Left ventricle myocardium inferior (tissue), 1 donor: ENCODE results near the gene ANKRD40. TPM values are rescaled to one million over a fixed set of nuclear protein-coding genes. Genes with fewer than 3 reads are reported as not detected.
"Not testable (repeated sequence)": the region's sequence is repeated elsewhere in the genome, so short reads cannot be mapped to it uniquely, and the experiment has no call there.

Source experiments
- DNase-seq: peaks from one replicate; pipeline ENCODE4 v3.0.0-alpha.2; 2020
- H3K27ac ChIP-seq: fragments of 200-600 bp; replicated peaks from 2 replicates; pipeline ENCODE4 v1.8.0; 2021
- H3K27me3 ChIP-seq: fragments of 200-600 bp; 2 replicates; pipeline ENCODE4 v1.8.0; 2021; ENCODE audit warnings: low read depth
- H3K36me3 ChIP-seq: fragments of 200-600 bp; 2 replicates; pipeline ENCODE4 v1.8.0; 2021
- H3K4me1 ChIP-seq: fragments of 200-600 bp; 2 replicates; pipeline ENCODE4 v1.8.0; 2021
- H3K4me3 ChIP-seq: fragments of 200-600 bp; 2 replicates; pipeline ENCODE4 v1.8.0; 2021; ENCODE audit warnings: mild to moderate bottlenecking, moderate library complexity
- H3K9me3 ChIP-seq: fragments of 200-600 bp; replicated peaks from 2 replicates; pipeline ENCODE4 v1.8.0; 2021
- CTCF ChIP-seq: fragments of 200-600 bp; IDR thresholded peaks from 2 replicates; pipeline ENCODE4 v1.8.0; 2021; ENCODE audit warnings: antibody characterized with exemption, mild to moderate bottlenecking, borderline replicate concordance
- intact Hi-C: fragments of 100-400 bp; cut with micrococcal nuclease; formaldehyde crosslinking; loops from one replicate; pipeline ENCODE4 v1.11.0; 2022
- total RNA-seq: library from RNA; stranded (reverse); fragmentation: NEBNext Ultra II Directional; extraction: Animal tissue kit (Norgen Biotek cat#: 25700); gene quantifications from one replicate; pipeline ENCODE4 v1.2.1, GENCODE V29; 2021
- donor health status: DM: no; HTN: yes; CAD: no; lungs with severe emphysema.

The ANKRD40 gene
- total RNA-seq, 1 donor from 2014 or later, result 53.1 TPM

DNA sequence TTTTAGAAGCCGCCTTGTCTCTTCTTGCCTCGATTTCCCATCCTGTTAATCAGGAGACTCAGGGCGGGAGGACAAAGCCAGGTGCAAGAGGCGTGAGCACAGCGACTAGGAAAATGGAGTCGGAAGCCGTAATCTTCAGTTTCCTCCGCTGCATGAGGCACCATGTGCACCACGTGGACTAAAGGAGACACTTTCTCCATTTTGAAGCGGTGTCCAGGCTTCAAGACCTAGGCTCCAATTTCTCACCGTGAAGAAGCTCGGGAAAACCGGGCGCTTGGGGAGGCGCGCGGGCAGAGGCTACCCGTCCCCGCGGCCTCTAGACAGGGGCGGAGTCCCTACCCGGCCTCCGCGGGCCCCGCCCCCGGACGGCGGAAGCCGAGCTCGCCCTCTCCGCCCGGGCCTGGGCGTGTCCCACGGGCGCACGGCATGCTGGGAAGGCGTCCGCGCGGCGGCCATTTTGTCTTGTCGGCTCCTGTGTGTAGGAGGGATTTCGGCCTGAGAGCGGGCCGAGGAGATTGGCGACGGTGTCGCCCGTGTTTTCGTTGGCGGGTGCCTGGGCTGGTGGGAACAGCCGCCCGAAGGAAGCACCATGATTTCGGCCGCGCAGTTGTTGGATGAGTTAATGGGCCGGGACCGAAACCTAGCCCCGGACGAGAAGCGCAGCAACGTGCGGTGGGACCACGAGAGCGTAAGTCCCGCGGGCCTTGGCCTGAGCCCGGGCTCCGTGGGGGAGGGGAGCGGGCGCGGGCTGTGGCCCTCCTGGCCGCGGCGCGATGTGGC lies 11.6 kb upstream of the ANKRD40 start, which contains the start of gene LUC7L3:
Gene LUC7L3, plus strand, starts transcription at position 460 of the 780 bp plus-strand sequence. Its CDS starts 130 bp downstream, at position 590.
- TF ChIP-seq CTCF, result peak; percentile 7
- Histone ChIP-seq H3K27ac (peak within 1 kb of the TSS; percentile 96), H3K27me3 (no peaks in the 10 kb centered on the region), H3K9me3 (no peaks in the 10 kb centered on the region), H3K36me3 (no peaks in the 10 kb centered on the region), H3K4me3 (peak within 1 kb of the TSS; percentile 93), H3K4me1 (peaks cover 55% of the 10 kb centered on the region)
- intact Hi-C loops, result no loop called here
- peak; percentile 94 for DNase-seq

DNA sequence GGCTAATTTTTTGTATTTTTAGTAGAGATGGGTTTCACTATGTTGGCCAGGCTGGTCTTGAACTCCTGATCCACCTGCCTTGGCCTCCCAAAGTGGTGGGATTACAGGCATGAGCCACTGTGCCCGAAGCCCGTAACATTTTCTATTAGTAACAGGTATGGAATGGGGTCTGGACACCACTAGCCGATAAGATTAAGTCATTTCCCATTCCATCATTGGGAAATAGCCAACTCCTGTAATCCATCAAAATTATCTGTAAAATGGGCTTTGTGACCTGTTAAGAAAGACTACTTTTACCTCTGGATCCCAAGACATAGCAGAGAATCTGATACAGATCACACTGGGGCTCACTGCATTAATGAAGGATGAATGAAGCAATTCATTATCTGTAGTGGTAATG lies 7.8 kb upstream of the ANKRD40 start:
- DNase-seq, result no peak
- H3K27me3 ChIP-seq, result no peaks in the 10 kb centered on the region
- peaks cover 16% of the 10 kb centered on the region for H3K4me1 ChIP-seq
- TF ChIP-seq CTCF, result no peak
- intact Hi-C loops, result no loop called here
- H3K9me3 ChIP-seq, result no peaks in the 10 kb centered on the region
- no peak overlapping the region for H3K4me3 ChIP-seq
- no peak overlapping the region for H3K27ac ChIP-seq
- H3K36me3 ChIP-seq, result no peaks in the 10 kb centered on the region

GRCh38 chr17:50712641-50713040 lies 4.9 kb upstream of the ANKRD40 start:
- Histone ChIP-seq H3K27ac (no peak overlapping the region), H3K27me3 (no peaks in the 10 kb centered on the region), H3K9me3 (no peaks in the 10 kb centered on the region), H3K4me1 (peaks cover 24% of the 10 kb centered on the region), H3K36me3 (no peaks in the 10 kb centered on the region), H3K4me3 (no peak overlapping the region)
- DNase-seq, result no peak
- intact Hi-C loops, result no loop called here
- no peak for TF ChIP-seq CTCF

DNA sequence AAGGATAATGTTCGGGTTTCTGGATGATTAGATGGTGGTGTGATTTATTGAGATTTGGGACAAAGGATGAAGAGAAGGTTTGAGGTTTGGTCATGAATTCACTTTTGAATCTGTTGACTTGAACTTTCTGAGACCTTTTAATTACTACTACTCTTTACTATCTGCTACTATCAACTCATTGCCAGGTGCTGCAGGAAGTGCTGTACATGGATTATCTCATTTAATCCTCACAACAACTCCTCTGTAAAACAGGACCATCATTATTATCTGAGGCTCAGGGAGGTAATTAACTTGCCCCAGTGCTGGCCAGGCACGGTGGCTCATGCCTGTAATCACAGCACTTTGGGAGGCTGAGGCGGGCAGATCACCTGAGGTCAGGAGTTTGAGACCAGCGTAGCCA lies 2.9 kb upstream of the ANKRD40 start:
- Histone ChIP-seq H3K4me1 (peaks cover 42% of the 10 kb centered on the region), H3K27ac (no peak overlapping the region), H3K27me3 (no peaks in the 10 kb centered on the region), H3K4me3 (no peak overlapping the region), H3K9me3 (no peaks in the 10 kb centered on the region), H3K36me3 (no peaks in the 10 kb centered on the region)
- DNase-seq, result no peak
- intact Hi-C loops, result no loop called here
- TF ChIP-seq CTCF, result no peak

GRCh38 chr17:50710025-50710424 lies 2.3 kb upstream of the ANKRD40 start:
- H3K4me3 ChIP-seq, result no peak overlapping the region
- peaks cover 48% of the 10 kb centered on the region for H3K4me1 ChIP-seq
- TF ChIP-seq CTCF, result no peak
- H3K27me3 ChIP-seq, result no peaks in the 10 kb centered on the region
- H3K27ac ChIP-seq, result peak overlapping the region; percentile 97
- H3K9me3 ChIP-seq, result no peaks in the 10 kb centered on the region
- H3K36me3 ChIP-seq, result no peaks in the 10 kb centered on the region
- intact Hi-C loops, result no loop called here
- no peak for DNase-seq

GRCh38 chr17:50709053-50709452 lies 1.3 kb upstream of the ANKRD40 start:
- DNase-seq, intact Hi-C loops, H3K36me3 ChIP-seq, H3K27me3 ChIP-seq, H3K9me3 ChIP-seq: not testable (repeated sequence)
- Histone ChIP-seq H3K27ac (peak overlapping the region; percentile 97), H3K4me1 (peaks cover 54% of the 10 kb centered on the region), H3K4me3 (peak overlapping the region; percentile 88)
